Activated CD4-positive, alpha-beta T cell treated with anti-CD3 and anti-CD28 coated beads, Interleukin-2, amount 50 U/mL, for 16 hours (primary cell): Measurements from ENCODE around the gene SLC35F1.
"Not testable (repeated sequence)": the region's sequence is repeated elsewhere in the genome, so short reads cannot be mapped to it uniquely, and the experiment has no call there.

Source experiments
- DNase-seq: peaks from one replicate; pipeline ENCODE4 v3.0.0-alpha.2; 2020

Gene SLC35F1

DNA sequence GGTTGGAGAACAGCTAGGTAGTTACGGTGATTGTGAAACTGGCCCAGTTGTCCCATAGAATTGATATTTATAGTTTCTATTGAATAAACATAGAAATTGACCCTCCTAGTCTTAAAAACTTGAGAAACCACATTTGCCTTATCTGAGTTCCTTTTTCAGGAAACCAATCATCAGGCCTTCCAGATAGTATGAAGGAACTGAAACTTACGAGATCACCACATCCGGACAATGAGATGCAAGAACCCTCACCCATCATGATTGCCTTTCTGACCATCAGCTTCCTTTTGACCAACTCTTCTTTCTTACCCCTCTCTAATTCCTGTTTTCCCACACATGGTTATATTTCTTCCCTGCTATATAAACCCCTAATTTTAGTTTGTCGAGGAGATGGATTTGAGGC lies 21.8 kb downstream of the SLC35F1 start:
- DNase-seq = no peak

DNA sequence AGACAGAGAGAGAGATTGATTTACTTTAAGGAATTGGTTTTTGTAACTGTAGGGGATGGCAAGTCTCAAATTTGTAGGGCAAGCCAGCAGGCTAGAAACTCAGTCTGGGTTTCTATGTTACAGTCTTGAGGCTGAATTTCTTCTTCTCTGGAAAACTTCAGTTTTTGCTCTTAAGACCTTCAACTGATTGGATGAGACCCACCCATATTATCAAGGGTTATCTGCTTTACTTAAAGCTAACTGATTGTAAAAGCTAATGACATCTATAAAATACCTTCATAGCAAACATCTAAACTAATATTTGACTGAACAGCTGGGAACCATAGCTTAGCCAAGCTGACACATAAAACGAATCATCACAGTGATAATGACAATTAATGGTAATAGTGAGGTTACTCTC lies 22.4 kb downstream of the SLC35F1 start:
- DNase-seq = no peak

DNA sequence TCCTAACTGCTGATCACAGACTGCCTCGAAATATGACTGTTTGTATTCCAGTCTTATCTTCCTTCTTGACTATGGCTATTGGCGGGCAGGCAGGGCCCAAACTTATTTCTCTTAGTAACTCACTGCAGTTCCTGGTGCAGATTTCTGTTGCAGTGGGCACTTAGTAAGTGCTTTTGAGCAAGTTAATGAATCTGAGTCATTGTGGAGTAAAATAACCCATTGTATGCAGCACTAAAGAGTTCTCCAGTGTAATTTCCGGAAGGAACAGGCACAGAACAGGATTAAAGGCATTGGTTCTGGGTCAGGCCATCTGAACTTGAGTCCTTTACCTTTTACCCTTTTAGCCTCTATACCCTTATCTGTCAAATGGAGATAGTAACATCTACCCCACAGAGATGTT lies 23.6 kb downstream of the SLC35F1 start:
- DNase-seq = no peak

DNA sequence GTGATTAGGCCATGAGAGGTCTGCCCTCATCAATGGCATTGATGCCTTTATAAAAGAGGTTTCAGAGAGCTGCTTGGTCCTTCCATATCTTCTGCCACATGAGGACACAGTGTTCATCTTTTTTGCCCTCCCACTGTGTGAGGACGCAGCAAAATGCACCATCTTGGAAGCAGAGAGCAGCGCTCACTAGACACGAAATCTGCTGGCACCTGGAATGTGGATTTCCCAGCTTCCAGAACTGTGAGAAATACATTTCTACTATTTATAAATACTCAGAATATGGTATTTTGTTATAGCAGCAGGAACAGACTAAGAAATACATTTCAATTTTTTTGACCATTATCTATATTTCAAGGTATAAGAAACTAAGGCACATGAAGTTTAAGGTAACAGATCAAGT lies 24.9 kb downstream of the SLC35F1 start:
- no peak for DNase-seq

DNA sequence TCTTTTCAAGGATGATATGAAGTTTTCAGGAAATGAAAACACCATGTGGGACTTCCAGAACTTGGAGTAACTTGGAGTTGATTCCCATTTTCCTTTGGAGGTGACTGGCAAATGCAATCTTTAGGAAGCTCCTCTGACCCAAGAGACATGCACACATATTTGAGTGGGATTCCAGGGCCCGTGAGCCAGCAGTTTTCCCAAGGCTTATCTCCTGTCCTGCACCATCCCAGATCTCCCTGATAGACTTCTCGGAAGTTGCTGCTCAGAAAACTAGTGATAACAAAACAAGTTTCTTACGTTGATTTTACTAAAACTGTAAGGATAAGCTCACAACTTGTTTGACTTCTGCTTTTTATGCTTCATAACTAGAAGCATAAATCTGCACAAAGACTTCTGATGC lies 25.6 kb downstream of the SLC35F1 start:
- no peak for DNase-seq

DNA sequence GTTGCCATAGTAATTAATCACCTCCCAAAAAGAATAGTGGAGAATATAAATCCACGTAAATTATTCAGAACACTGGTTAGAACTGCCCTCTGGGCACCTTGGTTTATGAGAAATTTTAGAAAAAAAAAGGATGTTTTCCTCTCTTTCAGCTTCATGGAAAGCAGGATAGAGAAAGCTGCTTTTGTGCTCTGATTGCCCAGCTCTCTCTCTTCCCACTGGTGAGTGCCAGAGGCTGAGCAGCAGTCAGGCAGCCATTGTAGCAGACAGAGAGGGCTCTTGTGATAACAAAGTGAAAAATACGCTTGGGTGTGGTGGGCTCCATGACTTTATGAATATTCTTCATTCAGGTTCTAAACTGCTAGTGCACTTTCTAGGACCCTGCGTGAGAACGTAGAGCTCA lies 26.4 kb downstream of the SLC35F1 start:
- no peak for DNase-seq

DNA sequence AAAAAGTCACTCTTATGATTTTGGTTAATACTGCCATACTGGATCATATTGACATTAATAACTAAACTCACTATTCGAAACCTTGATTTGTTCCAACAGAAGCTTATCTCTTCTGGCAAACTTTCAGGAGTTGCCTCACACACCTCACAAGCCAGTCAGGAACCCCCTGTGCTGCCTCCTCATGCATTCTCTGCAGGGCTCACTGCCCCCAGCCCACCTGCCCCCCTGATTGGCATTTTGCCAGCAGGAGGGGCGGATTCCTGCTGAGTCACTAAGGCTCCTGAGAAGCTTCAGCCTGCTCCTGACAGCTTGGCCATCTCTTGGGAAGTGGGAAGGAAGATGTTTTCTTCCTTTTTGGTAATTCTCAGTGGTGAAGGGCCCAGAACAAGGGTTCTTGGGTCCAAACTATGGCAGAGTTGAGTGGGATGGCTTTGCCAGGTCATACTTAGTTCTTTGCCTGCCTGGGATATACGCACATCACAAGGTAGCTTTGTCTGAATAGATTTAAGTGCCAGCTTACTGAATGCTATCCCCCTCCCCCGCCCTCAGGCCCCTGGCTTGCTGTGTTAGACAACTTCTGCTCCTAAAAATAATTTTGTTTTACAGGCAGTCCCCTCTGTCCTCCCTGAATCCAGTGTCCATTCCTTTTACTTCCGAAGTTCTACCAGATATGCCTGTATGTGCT lies 31.4 kb downstream of the SLC35F1 start:
- no peak for DNase-seq

DNA sequence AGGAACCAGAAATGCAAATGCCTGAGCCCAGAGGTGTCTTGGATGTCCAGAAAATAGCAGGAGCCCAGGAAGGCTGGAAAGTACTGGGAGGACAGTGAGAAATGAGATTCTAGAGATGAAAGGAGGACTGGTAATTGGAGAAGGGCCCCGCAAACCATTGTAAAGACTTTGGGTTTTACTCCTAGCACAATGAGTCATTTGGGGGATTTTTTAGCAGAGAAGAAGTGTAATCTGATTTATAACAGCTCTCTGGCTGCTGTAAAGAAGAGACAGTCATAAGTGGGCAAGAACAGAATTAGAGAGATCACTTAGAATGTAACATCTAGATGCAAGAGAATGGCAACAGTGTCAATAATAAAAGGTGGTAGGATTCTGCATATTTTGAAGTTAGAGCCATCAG lies 40.2 kb downstream of the SLC35F1 start:
- DNase-seq = peak; percentile 1

DNA sequence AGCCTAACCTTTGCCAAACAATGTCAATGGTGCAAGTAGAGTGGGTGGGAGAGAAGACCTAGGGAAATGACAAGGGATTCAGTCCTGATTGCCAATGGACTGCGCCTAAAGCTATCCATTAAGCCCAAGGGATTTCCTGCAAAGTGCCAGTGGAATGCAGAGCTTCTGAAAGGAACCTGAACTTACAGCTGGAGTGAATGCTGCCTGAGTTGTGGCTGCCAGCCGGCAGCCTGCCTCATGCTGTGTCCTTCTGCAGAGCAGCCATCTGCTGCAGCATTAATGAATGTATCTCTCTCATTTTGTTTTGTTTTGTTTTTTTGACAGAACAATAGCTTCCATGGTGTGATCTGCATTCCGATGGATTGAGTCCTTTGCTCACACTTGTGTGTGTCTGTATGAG lies 44.7 kb downstream of the SLC35F1 start:
- DNase-seq = no peak

DNA sequence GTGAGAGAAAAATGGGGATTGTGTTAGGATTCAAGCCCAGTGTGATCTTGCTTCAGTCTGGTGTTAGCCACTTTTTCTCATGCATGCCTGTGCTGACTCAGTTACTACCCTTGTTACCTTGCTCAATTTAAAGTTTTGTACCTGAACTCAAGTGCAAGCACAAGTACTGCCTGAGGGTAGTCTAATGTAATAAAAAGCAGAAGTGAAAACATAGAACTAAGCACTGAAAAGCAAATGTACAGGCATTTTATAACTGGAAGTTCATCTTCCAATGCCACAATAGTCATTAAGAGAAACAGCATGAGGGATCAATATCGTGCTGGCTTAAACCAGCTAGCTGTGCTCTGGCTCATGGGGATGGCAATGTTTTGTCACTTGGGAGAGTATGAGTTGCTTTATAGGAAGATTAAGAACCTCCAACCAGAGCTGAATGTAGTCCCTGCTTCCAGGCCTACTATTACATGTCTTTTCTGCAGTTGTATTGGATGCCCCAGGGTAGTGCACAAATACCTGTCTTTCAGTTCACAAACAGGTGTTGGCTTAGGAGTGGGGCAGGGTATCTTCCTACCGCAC lies 48.7 kb downstream of the SLC35F1 start:
- DNase-seq = no peak

DNA sequence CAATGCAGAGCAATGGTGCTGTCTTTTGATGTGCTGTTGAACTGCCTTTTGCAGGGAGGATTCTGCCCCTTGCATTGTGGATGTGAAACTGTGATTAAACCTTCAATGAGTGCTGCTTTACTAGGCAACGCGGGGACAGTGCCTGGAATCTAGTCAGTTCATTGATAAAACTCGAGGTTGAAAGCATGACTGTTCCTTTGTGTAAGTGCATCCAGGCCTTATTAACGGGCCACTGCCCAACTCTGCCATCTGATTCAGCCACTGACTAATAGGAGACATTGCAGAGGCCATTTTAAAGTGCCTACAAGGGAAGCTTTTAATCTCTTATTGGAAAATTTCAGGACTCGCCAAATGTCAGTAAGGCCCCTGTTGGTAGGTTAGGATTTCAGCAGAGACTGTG lies 49.3 kb downstream of the SLC35F1 start:
- DNase-seq = no peak

DNA sequence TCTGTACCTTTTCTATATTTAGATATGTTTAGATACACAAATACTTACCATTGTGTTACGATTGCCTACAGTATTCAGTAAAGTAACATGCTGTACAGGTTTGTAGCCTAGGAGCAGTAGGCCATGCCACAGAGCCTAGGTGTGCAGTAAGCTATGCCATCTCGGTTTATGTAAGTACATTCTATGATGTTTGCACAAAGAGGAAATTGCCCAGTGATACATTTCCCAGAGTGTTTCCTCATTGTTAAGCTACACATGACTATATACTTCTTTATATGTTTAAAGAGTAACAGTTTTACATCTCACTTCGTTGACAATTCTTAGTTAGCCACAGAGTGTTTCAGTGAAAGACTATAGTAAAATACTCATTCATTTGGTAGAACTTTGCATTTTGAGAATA lies 51.5 kb downstream of the SLC35F1 start:
- no peak for DNase-seq

DNA sequence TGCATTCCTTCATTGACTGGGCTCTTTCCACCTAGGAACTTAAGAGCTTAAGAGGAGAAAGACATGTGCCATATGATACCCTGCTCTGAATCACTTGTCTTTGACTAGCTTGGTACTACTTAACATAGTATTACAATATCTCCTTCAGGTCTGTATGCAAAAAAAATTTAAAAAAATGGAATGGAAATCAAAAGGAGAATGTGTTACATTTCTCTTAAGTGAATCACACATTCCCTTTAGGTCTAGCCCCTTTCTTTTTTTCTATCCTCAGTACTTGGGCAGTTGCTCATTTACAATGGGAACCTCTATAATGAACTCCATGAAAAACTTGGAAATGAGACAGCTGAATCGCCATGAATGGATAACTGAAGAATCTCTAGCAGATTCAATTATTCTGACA lies 53.8 kb downstream of the SLC35F1 start:
- DNase-seq = no peak

DNA sequence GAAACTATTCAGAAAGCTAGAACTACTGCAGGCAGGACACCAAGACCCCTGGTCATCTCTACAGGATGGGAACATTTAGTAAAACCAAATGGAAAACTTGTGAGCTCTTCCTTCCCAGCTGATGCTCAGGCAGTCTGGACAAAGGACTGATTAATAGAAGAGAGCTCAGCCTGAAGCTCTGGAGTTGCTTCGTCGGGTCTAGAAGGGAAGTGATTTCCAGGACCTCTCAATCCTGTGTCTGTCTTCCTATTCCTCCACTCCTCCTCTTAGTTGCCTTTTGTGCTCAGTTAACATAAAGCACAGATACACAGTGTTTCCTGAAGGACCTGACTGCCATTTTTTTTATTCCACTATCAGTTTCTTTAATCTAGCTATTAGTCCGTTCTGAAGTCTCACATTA lies 54.2 kb downstream of the SLC35F1 start:
- no peak for DNase-seq

DNA sequence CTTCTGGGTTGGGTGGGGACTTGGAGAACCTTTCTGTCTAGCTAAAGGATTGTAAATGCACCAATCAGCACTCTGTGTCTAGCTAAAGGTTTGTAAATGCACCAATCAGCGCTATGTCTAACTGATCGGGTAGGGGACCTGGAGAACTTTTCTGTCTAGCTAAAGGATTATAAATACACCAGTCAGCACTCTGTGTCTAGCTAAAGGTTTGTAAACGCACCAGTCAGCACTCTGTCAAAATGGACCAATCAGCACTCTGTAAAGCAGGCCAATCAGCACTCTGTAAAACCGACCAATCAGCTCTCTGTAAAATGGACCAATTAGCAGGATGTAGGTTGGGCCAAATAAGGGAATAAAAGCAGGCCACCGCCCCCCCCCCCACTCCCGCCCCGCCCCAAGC lies 58.7 kb downstream of the SLC35F1 start:
- not testable (repeated sequence) for DNase-seq

DNA sequence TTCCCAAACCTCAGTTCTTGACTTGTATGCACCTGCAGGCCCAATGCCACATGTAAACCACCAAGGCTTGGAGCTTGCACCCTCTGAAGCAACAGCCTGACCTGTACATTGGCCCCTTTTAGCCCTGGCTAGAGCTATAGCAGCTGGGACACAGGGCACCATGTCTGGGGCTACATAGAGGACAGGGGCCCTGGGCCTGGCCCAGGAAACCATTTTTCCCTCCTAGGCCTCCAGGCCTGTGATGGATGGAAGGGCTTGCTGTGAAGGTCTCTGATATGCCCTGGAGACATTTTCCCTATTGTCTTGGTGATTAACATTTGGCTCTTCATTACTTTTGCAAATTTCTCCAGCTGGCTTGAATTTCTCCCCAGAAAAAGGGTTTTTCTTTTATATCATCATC lies 64.6 kb downstream of the SLC35F1 start:
- DNase-seq = no peak

DNA sequence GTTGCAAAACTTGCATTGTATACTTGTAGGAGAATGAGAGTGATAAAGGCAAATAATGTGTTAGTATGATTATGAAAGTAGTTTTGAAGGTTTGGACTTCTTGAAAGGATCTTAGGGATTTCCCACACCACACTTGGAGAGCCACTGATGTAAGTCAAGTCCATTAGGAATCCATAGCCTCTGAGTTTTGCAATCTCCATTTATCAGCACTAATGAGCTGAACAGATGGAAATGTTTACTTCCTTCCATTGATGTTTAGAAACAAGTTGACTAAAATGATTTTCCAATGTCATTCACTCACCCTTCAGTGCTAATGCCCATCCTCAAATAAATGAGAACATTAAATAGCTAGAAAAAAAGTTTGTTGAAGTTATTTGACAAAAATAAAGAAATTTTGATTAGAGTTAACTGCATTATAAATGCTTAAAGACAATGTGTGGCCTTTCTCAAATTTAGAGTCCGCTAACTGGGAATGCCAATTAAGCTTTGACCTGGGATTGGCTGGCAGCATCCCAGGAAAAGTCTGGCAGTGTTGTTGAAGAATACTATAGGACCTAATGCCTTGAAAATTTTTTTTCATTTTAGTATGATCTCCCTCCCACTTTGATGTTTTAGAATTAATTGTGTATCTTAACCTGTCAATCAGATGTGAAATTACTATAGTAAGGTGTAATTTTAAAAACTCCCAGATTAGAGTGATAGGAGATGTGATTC lies 68.0 kb downstream of the SLC35F1 start:
- no peak for DNase-seq

DNA sequence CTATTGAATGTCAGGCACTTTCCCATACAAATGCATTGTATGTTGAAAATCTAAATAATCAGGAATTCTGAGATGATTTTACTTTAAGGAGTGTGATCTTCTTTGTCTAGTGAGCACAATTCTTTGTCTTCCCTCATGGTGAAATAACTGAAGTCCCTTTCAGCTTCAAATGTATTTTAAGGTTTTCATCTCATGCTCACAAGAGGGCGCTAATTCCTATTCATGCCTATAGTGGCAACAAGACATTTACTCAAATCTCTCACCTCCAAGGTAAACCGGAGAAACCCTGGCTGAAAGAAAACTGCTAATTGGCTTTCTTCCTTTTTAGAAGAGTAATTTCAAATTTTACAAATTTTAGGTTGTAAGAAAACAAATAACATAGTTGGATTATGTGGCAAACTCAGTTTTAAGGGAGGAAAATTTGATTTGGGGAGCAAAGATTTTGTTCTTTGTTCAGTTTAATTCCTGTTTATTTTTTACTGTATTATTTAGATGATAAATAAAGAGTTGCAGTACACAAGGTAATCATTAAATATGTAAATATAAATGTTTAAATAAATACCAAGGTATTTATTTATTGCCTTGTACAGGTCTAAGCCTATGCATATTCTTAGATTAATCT lies 69.1 kb downstream of the SLC35F1 start:
- DNase-seq = peak; percentile 46

DNA sequence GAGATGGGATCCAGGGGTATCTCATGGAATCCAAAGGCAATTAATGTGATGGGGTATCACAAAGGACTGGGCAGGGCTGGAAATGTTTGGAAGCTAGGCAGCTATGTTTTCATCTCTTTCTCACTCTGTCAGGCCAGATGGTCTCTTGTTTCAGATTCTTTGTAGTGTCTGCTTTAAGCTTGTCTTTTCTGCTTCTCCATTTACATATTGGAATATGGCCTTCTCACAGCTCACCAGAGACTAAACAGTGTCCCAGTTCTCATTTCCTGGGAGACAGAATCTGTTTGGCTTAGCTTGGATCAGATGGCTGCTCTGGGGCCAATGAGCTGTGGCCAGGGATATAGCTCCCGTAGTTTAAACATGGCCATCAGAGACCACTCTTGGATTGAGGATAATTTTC lies 78.9 kb downstream of the SLC35F1 start:
- no peak for DNase-seq

DNA sequence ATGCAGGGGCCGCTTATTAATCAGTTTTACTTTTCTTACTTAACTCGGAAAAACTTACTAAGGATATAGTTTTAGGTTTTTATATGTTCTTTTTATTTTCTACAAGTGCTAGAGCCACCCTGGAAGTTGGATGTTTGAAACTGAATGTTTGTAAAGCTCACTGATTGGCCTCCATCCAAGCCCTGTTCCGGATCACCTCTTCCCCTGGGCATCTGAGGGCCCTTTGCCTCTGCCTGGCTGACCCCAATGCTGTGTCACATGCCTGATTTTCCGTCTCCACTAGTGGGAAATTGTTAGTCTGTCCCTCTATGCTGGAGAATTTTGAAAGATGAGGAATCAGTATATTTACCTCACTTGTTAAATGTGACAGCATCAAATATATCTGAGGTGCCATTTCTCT lies 79.3 kb downstream of the SLC35F1 start:
- no peak for DNase-seq

DNA sequence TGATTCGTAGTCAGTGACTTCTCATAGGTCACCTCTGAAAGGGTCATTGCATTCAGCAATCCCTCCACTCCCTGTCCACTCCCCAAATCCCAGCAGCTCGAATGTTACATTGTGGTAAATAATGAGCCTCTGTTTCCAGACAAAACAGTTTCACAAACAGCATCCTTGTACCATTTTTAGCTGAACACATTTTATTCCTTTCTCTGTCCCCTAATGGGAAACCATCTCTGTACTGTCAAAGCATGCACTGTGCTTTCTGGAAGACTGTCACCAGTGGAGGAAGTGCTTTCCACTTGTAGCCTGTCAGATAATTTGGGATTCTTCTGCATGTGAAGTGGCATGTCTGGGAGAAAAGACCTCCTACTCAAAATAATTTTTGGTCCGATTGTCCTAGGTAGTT lies 82.0 kb downstream of the SLC35F1 start:
- DNase-seq = no peak

DNA sequence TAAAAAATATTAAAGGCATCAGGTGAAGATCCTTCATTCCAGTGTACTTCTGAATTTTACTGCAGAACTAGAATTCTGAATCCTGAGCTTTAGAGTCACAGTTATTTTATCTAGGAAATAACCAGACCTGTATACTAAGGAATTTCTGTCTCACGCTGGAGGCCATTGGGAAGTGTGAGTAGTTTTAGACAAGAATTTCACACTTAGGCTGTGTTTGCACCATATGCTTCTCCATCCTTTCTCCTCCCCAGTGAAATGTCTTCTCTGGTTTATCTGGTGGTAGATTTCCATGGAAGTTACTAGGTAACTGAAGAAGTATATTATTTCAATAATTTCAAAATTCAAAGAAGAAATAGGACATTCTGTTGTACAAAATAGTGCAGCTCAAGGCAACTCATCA lies 83.1 kb downstream of the SLC35F1 start:
- DNase-seq = no peak

DNA sequence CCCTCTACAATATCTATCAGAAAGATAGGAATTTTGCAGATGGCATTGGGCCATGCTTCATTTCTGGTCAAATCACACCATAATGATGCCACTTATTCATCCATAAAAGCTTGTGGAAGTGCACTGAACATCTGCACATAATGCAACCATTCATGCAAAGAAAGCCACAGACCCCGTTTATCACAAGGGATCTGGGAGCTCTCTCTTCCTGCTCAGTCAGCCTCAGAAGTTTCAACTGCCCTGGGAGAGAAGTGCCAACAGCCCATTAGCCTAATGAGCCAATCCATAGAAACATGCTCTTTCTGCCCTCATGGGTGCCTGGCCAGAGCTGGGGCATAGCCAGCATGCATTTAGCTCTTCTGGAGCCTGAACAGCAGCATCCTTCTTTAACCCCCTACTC lies 85.8 kb downstream of the SLC35F1 start:
- DNase-seq = no peak

DNA sequence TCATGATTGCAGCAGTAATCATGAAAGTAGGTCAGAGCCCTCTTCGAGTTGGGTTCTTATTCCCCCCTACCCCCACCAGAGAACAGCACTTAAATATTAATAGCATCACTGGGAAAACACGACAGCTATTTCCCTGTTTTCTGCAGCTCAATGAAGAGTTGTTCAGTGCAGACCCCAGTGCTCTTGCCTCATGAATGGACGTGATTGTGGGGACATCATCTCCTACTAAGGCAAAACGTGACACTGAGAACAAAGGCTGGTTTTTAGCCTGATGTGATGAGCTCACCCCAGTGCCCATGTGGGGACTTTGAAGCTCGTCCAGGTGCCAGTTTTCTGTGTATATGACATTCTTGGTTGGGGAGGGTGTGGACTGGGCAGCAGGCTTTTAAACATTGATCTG lies 105.9 kb downstream of the SLC35F1 start:
- no peak for DNase-seq
